Endothelial cell of umbilical vein (primary cell): ENCODE measurements around the gene DISP2.

Source experiments
- EZH2 ChIP-seq: IDR thresholded peaks from 2 replicates; pipeline ENCODE4 v1.6.1; 2012; ENCODE audit warnings: borderline replicate concordance, low read depth, mild to moderate bottlenecking, moderate library complexity, low read length, inconsistent platforms; ENCODE audit not compliant: severe bottlenecking
- GATA2 ChIP-seq: IDR thresholded peaks from 2 replicates; pipeline ENCODE4 v1.7.0; 2011; ENCODE audit warnings: low read depth, mild to moderate bottlenecking, moderate library complexity, mixed read lengths, low read length; ENCODE audit not compliant: insufficient read length, insufficient read depth
- JUN ChIP-seq: IDR thresholded peaks from 2 replicates; pipeline ENCODE4 v1.6.1; 2011; ENCODE audit warnings: borderline replicate concordance, low read depth; ENCODE audit not compliant: insufficient read length, insufficient read depth
- MAX ChIP-seq: IDR thresholded peaks from 2 replicates; pipeline ENCODE4 v1.6.1; 2011; ENCODE audit not compliant: insufficient read depth, insufficient read length
- POLR2A ChIP-seq: IDR thresholded peaks from 2 replicates; pipeline ENCODE4 v1.6.1; 2012; ENCODE audit warnings: low read depth, mild to moderate bottlenecking, control low read depth, low read length
- POLR2AphosphoS5 ChIP-seq: IDR thresholded peaks from 2 replicates; pipeline ENCODE4 v1.6.1; 2012; ENCODE audit warnings: low read depth, mild to moderate bottlenecking, control low read depth, low read length, moderate library complexity; ENCODE audit not compliant: insufficient read depth
- TF ChIP-seq, protein P1 (sequence below), 2 donors: IDR thresholded peaks; 1 replicate in 1 of 2; 2 replicates in 1 of 2; pipeline ENCODE4 v1.5.1; 2011; ENCODE audit warnings: low read length in 2 of 2, mild to moderate bottlenecking in 2 of 2, moderate library complexity in 2 of 2, control low read depth in 1 of 2, inconsistent platforms in 1 of 2, low read depth in 1 of 2; ENCODE audit not compliant: insufficient read depth in 1 of 2; ENCODE audit errors: extremely low read depth in 1 of 2

DNA sequence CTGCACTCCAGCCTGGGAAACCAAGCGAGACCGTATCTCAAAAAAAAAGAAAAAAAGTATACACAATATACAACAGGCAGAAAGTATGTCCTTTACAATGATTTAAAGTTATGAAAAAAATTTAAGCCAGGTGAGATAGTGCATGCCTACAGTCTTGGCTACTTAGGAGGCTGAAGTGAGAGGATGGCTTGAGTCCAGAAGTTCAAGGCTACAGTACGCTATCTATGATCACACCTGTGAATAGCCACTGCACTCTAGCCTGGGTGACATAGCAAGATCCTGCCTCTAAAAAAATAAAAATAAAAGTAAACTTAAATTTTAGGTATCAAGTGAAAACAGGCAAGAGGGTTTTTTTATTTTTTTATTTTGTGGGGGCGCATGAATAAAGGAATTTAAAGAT, 21.4 kb downstream of the DISP2 start:
- no peak for TF ChIP-seq POLR2A
- TF ChIP-seq, protein P1, sequence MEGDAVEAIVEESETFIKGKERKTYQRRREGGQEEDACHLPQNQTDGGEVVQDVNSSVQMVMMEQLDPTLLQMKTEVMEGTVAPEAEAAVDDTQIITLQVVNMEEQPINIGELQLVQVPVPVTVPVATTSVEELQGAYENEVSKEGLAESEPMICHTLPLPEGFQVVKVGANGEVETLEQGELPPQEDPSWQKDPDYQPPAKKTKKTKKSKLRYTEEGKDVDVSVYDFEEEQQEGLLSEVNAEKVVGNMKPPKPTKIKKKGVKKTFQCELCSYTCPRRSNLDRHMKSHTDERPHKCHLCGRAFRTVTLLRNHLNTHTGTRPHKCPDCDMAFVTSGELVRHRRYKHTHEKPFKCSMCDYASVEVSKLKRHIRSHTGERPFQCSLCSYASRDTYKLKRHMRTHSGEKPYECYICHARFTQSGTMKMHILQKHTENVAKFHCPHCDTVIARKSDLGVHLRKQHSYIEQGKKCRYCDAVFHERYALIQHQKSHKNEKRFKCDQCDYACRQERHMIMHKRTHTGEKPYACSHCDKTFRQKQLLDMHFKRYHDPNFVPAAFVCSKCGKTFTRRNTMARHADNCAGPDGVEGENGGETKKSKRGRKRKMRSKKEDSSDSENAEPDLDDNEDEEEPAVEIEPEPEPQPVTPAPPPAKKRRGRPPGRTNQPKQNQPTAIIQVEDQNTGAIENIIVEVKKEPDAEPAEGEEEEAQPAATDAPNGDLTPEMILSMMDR (IDR thresholded peaks at IDR 0.05; ENCODE audit: extremely low read depth in 1 of 2, insufficient read depth in 1 of 2, low read depth in 1 of 2, low read length in 2 of 2), result no peak
- TF ChIP-seq JUN, result no peak
- TF ChIP-seq GATA2, result no peak
- TF ChIP-seq EZH2, result no peak
- no peak for TF ChIP-seq MAX
- TF ChIP-seq POLR2AphosphoS5, result no peak
